GM21786 (cell line): Measurements from ENCODE around the gene ARL15.

Experiments
- ATAC-seq: cut with Tn5 transposase; IDR thresholded peaks from one replicate; pipeline ENCODE4 v1.9.1; 2021; ENCODE audit not compliant: unreplicated experiment

Gene ARL15

DNA sequence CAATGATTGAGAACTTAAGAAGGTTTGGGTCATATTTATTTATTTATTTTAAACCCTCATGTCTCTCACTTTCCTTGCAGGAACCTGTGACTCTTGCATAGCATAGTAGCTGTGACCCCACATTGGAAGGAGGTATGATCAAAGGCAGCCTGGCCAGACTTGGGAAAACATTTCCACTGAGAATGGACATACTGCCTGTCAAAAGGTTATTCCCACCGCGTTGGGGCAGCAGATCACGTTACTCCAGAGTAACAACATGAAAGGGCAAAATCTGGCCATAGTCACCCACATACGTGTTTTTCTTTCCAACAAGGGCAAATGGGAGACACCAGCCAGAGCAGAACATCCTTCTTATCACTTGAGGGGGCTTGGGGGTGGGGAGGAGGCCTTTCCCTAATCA is 95.7 kb downstream of the ARL15 start:
- ATAC-seq: no peak

DNA sequence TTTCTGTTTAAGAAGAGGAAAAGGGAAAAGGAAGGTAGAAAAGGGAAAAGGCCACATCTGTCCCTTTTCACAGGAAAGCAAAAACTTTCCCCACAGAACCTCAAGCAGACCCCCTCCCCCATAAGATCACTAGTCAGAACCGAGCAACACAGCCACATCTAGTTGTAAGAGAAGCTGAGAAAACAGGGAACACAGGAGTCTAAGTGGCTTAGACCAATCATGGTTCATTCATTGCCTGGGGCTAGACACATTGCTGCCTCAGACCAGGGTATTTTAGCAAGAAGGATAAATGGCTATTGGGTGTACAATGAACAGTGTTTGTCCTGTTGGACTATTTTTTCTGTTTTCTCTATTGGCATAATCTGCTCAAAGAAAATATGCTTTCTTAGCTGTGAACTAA is 98.0 kb downstream of the ARL15 start:
- ATAC-seq: no peak

DNA sequence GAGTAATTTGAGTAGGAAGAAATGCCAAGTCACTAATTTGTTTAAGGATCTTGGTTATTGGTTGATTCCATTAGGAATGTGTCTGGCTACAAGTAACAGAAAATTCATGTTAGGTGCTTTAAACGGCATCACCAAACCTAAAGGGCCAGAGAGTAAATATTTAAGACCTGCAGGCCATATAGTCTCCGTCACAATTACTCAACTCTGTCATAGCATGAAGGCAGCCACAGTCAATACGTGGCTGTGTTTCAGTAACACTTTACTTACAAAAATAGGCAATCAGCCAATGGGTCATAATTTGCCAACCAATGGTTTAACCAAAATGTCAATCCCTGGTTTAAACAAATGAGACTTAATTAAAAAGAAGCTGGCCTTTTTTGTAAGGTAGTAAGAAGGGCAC is 98.5 kb downstream of the ARL15 start:
- no peak for ATAC-seq

DNA sequence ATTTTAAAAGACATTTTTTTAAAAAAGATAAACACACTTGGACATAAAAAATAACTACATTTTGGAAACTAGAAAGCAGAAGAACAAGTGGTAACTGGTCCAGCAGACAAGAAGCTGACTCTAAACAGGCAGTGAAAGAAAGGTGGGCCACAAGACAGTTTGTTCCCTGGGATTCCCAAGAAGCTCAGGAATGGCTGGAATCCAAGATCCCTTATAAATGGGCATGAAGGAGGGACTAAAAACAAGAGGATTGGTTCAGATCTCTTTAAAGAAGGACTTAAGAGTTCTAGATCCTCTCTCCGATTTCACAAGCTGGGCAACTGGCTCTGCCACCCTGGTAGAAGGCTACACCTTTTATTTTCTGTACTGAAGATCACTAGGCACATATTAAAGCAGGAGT is 102.8 kb downstream of the ARL15 start:
- ATAC-seq: no peak

DNA sequence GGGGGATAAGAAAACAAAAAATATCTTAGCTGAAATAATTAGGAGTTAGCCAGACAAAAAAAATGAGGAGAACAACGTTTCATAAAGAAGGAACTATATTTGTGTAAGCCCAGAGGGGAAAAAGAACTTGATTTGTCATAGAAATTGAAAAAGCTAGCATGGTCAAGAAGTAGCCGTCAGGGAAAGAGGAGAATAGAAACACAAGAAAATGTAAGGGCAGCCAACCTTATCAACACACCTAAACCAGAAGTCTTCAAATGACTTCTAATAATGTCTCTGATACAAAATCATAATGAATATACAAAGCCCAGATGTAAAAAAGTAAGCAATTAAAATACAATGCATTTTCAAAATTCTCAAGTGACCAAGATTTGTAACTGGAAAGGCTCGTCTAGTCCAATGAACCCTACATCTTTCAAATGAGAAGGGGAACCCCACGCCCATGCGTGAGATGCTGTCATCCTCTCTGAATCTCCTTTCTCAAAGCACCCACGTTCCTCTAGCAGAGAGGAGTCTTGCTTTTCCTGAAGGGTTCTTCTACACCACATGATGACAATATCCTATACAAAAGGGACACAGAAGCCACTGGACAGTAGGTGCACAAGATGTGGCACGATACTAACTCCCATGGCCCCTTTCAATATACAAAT is 103.7 kb downstream of the ARL15 start:
- ATAC-seq: no peak

DNA sequence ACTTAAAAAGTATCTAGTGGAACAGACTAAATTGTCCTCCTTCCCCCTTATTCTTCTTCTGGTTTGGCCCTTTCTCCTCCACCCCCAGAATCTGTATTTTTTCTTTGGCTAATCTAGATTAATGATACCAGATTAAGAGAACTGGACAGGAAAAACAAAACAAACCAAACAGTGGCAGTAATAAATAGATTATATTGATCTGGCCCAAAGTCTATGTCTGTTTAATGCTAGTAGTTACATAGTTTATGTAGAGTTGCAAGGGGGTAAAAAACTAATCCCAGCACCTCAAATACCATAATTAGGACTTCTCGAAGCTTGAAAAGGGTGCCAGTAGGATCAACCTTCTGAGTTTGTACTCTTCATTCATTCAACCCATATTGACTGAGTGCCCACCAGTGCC is 104.5 kb downstream of the ARL15 start:
- ATAC-seq: no peak

DNA sequence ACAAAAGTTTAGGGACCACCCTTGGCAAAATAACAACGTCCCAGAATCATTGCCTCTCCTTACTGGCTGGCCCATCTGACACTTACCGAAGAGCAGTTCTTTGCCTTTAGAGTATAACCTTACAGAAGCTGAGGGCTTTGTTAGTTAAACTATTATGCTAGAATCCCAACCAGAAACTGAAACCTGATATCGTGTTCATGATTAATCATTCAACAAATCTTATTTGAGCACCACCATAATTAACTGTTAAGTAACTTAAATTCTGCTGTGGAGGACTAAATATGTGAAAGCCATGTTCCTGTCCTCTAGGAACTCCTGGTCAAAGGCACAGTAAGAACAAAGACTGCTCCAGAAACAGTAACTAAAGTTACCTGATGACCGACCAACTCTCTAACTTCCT is 104.9 kb downstream of the ARL15 start:
- ATAC-seq: no peak

DNA sequence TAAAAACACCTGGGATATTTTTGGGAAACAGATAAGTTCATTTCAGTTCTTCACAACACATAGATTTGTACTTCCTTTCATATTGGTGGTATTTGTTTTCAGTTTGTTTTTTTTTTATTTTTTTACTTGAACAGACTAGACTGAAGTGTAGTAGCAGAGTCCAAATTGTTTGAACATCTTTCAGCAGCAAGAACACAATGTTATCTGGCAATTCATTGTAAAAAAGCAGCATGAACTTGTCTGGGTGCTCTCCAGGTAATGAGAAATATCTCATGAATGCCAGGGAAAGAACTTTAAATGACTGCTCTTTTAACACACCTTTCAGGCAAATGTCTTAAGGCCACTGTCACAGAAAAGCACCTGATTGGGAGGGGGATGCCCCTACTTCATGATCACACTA is 113.4 kb downstream of the ARL15 start:
- no peak for ATAC-seq

DNA sequence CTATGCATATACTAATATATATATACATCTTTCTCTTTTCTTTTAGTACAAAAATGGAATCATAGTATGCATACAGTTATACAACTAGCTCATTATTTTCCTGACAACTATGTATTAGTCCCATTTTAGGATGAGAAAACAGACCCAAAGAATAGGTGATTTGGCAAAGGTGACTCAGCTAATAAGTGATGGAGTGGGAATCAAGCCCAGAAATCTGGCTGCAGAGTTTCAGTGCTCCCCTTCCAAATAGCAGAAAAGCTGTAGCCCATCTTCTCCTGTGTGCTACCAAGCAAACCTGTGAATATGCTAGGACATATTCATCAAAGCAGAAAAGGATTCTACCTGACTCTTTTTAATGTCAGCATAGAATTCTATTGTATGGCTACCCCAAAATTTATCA is 114.7 kb downstream of the ARL15 start:
- no peak for ATAC-seq

DNA sequence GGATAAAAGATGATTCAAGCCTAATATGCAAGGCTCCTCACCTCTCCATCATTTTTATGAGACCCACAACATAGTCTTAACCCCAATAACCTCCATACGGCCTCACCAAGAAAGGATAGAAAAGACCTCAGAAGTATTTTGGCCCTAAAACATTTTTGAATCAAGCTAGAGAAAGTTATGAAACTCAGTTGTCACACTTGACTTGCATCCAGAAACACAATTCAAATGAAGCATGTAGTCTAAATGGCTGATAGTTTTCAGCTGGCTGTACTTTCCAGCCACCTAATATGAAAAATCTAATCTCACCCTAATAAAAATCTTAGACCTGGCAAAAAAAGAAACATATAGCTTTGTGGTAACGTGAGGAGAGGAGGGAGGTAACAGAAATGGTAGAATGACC is 116.1 kb downstream of the ARL15 start:
- no peak for ATAC-seq

DNA sequence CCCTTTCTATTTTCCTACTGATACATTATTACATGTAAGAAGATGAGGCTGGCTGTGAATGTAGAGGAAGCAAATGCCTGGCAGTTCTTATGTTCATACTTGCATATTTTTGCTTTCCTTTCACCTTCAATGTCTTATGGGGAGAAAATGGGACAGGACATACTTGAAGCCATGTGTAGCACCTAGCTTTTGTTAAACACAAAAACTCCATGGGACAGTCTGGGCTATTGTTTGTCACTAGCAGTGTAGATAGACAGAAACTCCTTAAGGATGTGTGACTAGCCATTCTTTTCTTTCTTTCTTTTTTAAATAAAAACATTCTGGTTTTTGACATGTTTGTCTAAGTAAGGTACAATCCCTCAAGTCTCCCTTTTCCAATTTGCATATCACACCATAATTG is 122.7 kb downstream of the ARL15 start:
- ATAC-seq: no peak

DNA sequence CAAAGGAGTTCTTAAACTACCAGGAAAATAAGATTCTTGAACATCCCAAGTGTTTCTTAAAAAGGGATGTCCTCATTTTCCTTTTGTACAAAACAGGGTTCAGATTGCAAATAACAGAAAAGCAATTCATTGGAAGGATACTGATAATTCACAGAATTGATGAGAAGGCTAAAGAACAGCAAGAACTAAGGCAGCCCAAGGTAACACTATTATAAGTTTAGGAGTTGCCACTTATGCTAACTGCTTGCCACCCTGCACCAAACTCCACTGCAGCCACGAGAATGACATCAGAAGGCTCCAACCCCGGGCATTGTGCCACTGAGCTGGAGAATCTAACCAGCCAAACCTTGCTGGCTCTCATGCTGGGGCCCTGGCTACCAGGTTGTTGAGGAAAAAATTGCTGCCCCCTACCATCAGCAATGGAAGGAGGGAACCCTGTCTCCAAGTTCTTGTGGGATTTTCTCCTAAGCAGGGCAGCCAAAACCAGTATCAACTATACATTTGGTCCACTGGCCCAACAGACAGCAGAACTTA is 123.4 kb downstream of the ARL15 start:
- no peak for ATAC-seq

DNA sequence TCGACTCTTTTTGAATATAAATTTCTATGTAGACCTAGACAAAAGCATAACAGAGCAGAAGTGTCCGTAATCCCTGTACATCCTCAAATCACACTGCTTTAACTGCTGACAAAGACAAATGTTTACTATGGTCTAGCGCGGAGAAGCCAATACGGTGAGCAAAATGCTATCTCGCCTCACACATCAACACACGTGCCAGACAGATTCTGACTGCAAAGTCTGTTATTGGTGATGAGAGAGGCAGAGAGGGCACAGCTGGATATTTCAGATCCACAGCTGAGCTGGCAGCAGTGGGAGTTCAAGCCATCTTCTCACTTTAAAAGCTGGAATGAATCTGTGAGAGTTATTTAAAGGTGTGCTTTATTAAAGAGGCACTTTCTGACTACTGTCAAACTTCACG is 124.3 kb downstream of the ARL15 start:
- no peak for ATAC-seq

DNA sequence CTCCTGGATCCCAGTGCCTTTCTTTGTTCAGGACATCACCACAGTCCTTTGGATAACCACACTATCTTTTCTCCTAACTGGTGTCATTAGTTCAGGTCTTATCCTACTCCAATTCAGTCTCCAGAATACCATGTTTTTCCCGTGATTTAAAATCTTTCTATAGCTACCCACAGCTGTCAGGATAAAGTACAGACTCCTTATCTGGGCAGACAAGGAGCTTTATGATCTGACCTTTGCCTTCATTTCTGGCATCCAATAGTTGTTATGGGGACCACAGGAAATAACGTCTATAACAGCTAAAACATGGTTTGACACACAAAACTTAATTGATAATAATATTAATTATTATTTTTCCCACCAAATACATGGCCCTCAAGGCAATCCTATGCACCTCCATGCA is 125.6 kb downstream of the ARL15 start:
- ATAC-seq: no peak

DNA sequence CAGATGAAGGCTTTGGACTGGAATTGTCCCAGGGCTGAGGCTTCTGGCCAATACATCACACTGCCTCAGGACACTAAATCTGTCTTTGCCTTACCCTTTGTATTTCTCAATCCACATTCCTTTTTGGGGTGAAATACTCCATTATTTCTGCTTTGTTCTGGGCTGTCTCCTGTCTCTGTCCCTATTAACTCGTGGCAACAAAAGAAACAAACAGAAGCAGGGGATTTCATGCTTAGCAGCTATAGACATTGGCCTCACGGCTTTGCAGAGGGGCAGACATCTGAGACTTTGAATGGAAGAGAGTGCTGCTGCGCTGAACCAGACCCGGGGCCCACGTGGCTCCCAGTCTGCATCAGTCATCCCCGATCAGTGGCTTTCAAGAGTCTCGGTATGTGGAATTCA is 129.7 kb downstream of the ARL15 start:
- ATAC-seq: no peak

DNA sequence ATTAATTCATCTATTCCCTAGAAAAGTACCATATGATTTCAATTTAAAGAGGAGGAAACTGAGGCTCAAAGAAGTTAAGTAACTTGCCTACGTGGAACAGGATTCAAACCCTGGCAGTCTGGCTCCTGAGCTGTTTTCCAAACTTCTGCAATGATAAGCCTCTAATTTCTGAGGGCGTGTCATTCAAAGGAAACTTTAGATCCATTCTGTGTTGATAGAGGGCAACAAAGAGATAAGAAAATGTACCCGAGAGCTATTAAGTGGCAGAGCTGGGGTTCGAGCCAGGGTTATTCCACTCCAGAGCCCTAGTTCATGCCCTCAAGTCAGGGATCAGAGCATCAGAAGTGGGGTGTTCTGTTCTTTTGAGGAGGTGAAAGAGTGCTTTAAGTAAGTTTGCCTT is 131.4 kb downstream of the ARL15 start:
- no peak for ATAC-seq

DNA sequence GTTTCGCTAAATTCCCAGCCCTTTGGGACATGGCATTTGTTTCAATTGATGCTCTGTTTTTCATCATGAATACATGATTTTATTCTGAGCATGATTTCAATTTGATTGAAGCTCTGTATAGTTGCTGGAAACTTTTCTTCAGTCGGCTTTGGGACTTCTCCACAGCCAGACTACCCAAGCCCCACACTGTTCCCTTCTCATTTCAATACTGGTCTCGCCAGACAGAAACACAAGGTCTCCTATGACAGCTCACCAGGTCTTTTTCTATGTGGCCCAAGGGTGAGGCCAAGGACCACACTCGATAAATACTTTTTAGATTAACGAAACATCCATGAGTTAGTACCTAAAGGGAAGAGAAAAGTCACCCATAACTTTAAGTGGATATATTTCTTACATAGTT is 132.2 kb downstream of the ARL15 start:
- ATAC-seq: no peak

DNA sequence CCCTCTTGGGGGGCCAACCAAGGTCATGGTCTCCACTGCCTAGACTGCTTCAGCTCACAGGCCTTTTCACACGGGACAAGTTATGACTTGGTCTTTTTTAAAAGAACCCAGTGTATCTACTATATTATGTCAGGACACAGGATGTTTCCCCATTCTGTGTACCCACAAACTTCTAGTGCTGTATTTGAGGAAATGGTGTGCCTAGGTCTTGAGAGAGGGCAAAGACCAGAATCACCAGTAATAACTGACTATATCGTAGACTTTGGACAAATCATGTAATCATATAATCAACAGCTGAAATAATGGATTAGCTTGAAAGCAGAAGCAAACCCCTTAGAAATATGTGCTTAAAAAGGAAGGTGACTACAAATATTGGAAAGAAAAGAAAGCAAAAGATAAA is 133.3 kb downstream of the ARL15 start:
- ATAC-seq: no peak

DNA sequence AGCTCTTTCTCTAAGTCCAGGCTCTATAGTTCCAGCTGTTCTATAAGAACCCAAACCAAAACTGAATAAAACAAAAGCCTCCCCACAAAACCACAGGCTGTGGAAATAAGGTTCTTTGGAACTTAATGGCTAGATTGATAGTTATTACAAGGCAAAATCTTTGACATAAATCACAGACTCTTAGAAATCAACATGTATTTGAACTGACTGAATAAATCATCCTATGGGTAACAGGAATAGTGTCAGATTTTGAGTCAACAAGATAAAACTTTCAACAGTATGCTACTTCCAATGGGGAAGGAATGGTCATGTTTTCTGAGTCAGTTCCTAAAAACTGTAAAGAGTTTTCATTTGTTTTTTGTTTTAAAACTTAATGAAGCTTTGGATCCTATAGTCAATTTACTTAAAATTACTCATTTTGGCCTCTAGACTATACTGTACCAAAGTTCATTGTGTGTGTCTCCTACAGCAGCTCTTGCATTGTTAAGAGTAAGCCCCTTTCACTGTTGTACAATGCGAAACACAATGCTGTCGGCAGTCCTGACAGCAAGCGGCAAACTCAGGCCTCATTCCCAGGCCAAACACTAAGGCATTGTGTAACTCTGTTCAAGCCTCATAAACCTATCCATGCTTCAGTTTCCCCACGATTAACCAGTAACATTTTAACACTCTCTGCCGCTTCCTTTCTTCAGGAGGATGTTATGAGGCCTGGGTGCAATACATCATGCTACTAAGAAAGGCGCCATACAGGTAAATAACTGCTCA is 134.1 kb downstream of the ARL15 start:
- ATAC-seq: no peak

DNA sequence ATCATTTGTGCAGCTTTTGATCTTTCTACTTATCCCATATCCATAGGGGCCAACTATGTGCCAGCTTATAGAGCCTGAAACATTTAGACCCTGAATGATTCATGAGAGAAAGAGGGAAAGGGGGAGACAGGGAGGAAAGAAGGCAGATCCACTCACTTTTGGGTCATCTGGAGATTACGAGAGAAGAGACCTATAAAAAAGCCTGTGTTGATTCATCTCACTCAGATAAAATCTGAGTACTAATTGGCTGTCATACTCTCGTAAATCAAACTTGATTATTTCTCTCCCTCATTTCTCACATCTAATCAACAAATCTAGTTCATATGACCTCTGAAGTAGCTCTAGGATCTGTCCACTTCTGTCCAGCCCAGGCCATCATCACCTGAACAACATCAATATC is 137.1 kb downstream of the ARL15 start:
- no peak for ATAC-seq

DNA sequence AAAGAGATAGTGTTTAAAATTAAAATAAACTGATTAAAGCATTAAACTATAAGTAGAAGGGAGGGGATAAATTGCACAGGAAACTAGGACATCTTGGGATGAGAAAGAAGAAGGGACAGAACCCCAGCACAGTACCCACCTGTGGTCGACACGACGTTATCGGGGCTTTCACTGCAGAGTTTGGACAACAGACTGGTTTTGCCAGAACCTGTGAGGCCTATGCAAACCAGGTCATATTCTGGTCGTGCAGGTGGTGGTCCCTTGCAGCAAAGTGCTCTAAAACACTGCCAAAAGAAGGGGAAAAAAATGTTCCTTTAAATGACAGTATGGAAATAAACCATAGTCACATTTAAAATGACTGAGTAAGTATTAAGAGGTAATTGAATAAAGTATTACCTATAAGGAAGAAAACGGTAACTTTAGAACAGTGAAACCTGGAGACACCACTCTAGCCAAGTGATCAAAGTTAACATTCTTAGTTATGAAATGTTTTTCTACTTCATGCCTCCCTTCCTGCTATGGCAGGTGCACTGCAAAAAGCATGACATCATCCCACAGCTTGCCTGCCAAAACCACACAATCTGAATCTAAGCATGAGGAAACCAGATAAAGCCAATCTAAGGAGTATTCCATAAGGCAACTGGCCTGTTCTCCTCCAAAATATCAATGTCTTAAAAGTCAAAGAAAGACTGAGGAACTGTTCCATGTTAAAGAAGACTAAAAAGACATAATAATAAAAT is 138.6 kb downstream of the ARL15 start:
- ATAC-seq: no peak

DNA sequence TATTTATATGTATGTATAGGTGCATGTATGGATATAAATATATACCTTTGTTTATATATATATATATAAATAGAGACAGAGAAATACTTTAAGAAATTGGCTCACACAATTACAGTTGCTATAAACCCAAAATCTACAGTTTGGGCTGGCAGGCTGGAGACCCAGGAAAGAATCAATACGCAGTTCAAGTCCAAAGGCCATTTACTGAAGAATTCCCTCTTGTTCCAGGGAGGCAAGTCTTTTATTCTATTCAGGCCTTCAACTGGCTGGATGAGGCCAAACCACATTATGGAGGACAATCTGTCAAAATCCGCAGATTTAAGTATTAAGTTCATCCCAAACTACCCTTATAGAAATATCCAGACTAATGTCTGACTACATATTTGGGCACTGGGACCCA is 144.7 kb downstream of the ARL15 start:
- ATAC-seq: no peak
